CD4-positive, alpha-beta T cell treated with Interleukin-15 for 4 hours (primary cell): ENCODE results near the gene C11orf42.

Experiments
- DNase-seq: peaks from one replicate; pipeline ENCODE4 v3.0.0-alpha.2; 2020; ENCODE audit warnings: low spot score

Gene C11orf42, protein sequence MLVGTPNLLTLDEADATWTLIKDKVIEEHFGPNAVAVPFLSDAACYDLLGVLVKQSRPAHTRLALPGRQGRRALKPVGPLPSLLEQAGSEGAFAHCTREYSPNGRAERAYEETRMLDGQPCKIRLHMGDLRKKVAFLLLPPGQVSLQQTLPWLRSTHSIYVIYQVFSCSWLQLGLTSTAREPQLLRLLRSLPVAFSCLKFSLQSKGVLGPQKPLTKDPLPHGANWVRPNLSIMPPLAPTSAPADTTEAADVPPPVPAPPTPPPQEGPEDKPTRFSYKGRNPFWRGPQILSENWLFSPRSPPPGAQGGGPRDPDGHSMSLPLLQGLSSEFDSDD

DNA sequence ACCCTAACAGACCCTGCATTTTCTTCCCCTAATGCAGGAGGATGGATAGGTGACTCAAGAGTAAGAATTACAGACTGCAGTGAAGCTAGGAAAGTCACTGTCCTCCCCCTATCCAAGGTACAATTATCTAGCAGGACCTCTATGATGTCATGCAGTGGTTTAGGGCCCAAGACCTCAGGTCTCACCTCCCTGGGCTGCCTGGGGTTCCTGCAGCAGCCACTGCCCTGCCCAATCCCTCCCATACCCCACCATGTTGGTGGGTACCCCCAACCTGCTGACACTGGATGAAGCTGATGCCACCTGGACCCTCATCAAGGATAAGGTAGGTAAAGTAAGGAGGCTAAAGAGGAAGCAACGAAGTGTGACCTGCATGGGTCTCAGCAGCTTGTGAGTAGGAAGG, at the start of gene C11orf42:
C11orf42 (plus strand) TSS at position 192 of the 400 bp plus-strand sequence; CDS start at position 251, 59 bp downstream.
- DNase-seq, result no peak

DNA sequence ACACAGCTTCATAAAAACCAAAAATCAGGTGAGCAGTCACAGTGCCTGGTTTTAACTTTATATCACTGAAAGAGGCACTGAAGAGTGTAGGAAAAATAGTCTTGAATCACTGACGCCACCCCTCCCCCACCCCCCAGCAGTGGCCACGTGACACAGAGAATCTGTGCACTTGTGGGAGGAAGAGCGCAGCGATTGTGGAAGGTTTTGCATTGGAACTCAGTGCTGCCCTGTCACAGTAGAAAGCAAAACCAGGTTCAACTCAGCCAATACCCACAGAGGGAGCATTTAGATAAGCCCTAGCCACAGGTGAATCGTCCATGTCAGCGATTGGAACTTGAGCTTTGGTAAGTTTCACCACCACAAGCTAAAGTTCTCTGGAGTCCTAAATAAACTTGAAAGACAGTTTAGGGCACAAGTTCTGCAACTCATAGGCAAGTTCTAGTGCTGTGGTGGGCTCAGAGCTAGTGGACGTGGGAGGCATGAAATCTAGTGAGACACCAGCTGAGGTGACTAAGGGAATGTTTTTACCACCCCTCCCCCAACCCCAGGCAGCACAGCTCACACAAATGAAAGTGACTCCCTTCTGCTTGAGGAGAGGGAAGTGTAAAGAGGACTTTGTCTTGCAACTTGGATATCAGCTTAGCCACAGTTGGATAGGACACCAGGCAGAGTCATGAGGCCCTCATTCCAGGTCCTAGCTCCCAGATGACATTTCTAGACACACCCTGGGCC, 48.6 kb upstream of the C11orf42 start:
- no peak for DNase-seq

DNA sequence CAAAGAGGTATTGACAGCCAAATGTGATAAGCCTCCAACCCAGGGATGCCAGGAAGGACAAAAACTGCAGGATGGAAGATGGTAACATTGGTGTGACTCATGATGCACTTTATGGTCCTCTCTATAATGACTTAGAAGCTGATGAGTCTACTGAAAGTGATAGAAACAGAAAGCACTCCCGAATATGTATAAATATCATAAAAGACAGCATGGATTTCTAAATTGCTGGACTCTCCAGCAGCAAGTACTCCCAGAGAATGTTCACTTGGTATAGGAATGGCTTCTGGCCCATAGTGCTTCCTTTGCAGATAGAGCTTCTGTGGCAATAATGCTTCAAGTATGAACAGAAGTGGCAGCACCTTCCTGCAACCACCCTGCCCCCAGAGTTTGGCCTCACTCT, 35.1 kb upstream of the C11orf42 start, which contains the start of gene OR52B2:
OR52B2 (minus strand) TSS at position 101 of the 400 bp plus-strand sequence; CDS start at position 101, 0 bp downstream.
- no peak for DNase-seq

DNA sequence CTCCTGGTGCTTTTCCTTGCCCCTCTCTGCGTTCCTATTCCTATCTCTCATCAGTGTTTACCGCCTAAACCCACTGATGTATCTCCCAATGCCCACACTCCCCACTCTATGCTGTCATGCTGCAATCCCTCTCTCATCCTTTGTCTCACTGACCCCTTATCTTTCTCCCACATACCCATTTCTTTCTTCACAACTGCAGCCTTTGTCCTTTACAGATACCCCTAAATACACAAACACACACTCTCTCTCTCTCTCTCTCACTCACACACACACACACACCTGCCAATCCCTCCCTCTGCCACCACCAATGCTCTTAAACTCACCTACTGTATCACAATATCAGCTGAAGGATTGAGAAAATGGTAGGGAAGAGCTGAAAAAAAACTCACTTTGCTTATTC, 29.9 kb upstream of the C11orf42 start:
- DNase-seq, result no peak

DNA sequence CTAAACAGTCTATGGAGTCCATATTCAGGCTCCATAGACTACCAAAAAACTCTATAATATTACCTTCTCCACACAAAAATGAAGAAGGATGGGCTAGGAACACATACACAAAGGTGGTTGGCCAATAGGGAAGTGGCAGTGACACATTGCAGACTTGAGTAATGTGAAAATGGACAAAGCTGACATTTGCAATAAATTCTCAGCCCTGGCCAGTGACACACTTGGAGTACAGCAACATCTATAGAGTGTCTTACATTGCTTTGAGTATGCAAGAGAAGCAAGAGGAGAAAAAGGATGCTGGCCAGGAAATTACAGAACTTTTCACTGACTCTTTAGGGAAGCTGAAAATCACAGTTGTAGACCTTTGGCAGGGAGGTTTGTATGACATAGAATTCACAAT, 13.6 kb upstream of the C11orf42 start:
- DNase-seq, result no peak

DNA sequence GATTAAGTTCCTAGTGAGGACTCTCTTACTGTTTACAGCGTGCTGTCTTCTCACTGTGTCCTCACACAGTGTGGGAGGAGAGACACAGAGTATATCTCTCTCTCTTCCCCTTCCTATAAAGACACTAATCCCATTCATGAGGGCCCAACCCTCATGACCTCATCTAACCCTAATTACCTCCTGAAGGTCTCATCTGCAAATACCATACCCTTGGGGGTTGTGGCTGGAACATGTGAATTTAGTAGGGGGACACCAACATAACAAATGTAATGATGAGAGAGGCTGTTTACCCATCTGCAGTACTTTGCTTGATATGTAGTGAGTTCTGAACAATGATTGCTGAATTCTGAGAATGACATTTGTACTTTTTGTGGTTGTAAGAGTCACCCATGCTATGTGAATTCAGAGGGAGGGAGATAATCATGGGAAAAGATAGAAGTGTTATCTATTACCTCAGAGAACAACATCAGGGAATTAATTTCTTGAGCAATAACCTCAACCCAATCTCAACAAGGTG, 11.2 kb upstream of the C11orf42 start:
- DNase-seq, result no peak

DNA sequence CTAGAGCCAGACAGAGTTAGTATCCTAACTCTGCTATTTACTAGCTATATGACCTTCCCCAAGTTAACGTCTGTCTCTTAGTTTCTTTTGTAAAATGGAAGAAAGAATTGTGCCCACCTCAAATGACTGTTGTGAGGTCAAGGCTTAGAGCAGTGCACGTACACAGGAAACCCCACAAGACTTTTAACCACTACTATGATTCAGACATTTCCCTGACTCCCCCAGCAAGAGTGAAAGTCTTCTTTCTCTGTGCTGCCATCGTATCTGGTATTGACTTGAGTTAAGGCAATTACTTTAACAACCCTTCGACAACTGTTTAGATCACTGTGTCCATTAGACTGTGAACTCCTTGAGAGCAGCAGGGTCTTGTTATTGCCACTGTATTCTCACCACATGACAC, 9.0 kb upstream of the C11orf42 start:
- DNase-seq, result peak; percentile 13

DNA sequence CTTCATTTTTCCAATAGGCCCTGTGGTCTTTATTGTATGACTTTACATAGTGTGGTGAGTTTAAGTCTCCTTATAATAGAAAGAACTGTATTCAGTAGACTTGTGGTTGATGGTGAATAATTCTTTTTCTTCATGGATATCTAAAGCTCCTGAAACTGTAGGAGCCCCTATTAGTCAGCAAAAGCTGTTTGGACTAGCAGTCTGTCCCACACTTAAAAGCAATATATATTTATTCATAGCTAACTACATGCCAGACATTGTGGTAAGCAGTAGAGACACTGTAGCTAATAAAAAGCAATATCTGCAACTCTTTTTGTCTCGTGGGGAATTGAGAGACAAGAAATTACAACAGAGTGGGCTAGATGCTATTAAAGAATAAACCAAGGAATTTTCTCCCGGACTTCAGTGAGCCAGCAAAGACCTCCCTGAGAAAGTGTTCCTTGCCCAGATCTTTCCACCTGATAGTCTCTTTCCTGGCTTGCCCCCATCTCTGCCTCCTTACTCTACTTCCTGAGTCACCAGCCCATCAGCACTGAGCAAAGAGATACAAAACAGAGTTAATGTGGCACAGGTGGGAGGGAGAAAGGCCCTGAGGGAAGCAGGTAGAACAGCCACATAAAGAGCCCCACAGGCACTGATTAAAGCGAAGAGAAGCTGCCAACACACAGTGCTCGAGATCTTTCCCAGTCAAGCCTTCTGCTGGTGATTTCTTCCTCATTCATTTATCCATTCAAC, 7.7 kb upstream of the C11orf42 start:
- DNase-seq, result no peak

DNA sequence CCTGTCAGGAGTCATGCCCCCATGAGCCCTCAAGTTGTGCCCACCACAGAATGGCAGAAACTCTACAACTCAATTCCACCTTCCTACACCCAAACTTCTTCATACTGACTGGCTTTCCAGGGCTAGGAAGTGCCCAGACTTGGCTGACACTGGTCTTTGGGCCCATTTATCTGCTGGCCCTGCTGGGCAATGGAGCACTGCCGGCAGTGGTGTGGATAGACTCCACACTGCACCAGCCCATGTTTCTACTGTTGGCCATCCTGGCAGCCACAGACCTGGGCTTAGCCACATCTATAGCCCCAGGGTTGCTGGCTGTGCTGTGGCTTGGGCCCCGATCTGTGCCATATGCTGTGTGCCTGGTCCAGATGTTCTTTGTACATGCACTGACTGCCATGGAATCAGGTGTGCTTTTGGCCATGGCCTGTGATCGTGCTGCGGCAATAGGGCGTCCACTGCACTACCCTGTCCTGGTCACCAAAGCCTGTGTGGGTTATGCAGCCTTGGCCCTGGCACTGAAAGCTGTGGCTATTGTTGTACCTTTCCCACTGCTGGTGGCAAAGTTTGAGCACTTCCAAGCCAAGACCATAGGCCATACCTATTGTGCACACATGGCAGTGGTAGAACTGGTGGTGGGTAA, 6.1 kb upstream of the C11orf42 start, which contains the start of gene OR52W1:
OR52W1 (plus strand) TSS at position 51 of the 637 bp plus-strand sequence; CDS start at position 51, 0 bp downstream.
- DNase-seq, result no peak

DNA sequence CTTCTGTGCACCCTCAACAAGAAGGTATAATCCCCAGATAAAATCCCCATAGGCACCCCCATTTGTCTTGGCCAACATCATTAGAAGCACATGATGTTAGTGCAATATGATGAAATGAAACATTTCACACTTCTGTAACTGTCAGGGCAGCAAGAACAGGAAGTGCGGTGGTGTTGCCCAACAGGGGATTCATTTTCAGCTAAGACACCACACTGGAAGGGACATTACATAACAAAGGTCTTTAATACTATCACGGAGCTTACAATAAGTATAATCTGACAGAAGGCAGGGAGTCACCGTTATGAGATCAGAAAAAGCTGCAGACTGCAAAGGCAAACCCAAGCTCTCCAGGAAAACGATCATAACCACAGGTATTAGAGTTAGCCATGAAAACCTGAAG, 4.4 kb upstream of the C11orf42 start:
- peak; percentile 21 for DNase-seq

DNA sequence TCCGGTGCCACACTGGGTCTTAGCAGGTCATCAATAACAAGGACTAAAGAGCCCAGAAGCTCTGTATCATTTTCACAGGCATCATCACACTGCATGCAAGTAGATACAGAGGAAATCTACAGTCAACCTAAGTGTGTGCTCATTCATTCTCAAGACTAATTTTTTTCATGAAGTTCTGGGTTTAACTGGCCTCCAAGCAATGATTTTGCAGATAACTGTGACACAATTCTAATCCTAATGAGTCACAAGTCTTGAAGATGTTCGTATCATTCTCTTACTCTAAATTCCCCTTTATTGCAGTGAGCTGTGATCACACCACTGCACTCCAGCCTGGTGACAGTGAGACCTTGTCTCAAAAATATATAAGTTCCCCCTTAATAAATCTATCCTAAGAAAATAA, 3.9 kb upstream of the C11orf42 start:
- no peak for DNase-seq

DNA sequence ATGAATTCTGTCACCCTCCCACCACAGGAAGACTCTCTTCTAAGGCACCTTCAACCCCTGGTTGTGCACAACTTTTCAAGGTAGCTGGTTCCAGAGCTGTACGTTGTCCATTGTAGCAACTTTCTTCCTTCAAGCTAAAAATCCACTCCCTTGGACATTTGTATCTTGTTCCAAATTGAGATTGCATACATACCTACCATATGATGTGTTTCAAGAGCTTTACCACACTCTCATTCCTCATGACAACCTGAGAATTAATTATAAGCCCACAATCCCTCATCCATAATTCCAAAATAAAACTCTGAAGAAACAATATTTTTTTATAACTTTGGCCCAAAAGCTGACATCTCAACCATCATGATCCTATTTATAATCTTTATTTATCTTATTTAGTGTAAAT, 3.3 kb upstream of the C11orf42 start:
- DNase-seq, result no peak

DNA sequence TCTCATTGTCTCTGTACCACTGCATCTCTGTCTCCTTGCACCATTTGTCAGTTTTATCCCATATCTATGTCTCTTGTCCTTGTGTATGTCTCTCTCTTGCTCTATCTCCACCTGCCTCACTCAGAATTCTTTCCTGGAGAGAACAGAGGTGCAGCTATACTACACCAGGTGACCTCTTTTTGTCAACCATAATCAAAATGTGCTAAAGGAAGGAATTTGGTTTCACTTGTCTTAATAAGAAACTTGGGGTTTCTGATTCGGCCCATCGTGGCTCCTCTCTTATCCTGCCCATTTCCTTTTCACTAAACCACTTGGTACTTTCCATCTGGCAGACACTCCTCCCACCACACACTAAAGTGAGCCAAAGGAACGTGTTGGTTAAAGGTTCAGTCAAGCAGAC, 2.0 kb upstream of the C11orf42 start:
- DNase-seq, result peak; percentile 32

DNA sequence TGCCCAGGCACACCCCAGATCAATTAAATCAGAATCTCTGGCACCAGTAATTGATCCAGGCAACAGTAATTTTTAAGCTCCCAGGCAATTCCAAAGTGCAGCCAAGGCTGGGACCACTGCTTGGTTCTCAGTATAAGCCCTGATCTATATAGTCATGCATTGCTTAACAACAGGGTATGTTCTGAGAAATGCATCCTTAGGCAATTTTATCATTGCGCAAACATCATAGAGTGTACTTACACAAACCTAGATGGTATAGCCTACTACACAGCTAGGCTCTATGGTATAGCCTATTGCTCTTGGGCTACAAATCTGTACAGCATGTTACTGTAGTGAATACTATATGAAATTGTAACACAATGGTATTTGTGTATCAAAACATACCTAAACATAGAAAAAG, 651 bp upstream of the C11orf42 start:
- no peak for DNase-seq

DNA sequence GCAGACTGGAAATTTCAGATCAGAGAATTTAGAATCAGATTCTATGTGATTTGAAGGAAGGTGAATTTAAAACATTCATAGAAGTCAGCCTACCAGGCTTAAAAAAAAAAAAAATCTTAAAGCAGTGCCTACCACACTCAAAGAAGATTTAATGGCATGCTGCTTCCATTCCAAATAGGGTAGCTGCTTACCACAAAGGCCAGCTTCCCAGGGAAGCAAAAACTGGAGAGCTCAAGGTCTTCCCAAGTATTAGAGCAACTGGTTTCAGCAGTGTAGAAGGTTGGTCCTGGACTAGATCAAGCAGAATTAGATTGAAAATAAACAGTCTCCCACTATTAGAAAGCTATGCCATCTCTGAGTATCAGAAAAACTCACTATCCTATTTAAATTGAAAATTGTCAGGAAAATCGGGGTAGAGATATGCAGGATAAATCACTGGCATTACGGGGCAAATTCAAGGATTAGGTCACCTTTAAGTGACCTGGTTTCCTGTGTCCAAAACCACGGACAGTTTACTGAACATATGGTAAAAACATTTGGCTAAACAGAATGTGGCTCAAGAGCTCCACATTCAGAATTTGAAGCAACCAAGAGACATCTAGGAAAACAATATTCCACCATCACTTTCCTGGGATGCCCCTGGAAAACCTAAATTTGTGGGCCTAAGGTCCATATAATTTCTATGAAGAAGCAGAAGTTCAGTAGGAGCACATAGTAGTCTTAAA, 1.3 kb downstream of the C11orf42 start:
- no peak for DNase-seq

DNA sequence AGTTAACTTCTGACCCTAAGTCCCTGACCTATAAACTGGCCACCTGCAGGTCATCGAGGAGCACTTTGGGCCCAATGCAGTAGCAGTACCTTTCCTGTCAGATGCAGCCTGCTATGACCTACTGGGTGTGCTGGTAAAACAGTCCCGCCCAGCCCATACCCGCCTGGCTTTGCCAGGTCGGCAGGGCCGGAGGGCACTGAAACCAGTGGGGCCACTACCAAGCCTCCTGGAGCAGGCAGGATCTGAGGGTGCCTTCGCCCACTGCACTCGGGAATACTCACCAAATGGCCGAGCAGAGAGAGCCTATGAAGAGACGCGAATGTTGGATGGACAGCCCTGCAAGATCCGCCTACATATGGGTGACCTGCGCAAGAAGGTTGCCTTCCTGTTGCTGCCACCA, 4.4 kb downstream of the C11orf42 start:
- no peak for DNase-seq

DNA sequence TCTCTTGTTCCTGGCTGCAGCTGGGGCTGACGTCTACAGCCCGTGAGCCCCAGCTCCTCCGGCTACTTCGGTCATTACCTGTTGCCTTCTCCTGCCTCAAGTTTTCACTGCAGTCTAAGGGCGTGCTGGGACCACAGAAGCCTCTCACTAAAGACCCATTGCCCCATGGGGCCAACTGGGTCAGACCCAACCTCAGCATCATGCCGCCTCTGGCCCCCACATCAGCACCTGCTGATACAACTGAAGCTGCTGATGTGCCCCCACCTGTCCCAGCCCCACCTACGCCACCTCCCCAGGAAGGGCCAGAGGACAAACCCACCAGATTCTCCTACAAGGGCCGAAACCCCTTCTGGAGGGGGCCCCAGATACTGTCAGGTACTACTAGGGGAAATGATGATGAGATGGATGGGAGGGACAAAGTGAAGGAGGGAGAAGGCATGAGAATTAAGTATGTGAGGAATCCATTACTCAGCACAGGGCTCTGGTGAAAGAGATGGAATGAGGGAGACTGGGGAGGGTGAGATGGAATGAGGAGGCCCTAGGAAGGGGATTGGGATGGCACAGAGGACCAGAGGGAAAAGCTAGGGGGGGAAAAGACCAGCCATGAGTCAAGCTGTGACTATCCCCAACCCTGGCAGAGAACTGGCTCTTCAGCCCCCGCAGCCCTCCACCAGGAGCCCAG, 5.1 kb downstream of the C11orf42 start:
- no peak for DNase-seq

DNA sequence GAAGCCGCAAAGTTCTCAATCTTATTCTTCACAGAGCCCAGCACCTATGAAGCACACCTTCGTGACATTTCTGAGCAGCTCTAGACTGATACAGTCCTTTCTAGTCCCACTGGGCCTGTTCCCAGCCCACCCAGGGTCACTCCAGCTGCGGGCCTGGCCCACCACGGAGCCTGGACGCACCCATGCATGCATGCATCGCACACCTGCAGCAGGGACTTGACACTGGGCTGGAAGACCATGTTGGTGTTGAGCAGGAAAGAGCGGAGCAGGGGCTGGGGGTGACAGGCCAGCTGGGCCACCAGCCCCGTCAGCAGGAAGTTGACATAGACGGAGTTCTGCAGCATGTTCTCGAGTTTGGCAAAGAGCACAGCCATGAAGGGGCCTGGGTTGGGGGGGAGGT, 9.2 kb downstream of the C11orf42 start:
- DNase-seq, result no peak

DNA sequence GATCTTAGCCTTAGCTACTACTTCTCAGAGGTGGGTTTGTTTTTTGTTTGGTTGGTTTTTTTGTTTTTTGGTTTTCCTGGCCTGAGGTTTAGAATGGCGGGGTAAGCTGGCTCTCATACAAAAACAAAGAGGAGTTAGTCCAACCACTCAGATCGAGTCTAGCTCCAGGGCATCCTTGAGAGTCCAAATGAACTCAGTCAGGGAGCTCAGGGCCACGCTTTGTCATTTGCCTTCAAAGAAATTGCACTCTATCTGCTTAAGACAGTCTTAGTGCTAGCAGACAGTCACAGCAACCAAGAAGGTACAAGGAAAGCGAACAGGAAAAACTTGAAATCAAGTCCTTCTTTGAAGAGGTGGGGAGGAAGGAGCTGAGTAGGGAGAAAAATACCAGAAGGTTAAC, 11.1 kb downstream of the C11orf42 start:
- no peak for DNase-seq

DNA sequence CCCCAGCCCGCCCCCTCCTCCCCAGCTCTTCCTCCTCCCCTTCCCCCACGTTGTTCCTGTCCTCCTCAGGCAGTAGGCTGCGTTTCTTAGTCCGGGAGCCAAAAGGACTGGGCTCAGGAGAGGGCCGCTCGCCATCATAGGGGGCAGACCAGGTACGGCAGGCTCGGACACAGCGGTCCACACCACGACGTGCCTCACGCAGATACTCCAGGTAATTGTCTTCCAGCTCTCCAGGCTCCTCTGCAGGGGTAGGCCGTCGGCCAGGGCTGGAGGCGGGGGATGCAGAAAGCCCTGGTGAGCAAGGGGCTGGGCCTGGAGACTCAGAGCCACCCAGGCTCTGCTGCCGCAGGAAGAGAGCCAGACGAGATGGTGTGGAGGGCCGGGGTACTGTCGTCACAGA, 12.4 kb downstream of the C11orf42 start:
- no peak for DNase-seq

DNA sequence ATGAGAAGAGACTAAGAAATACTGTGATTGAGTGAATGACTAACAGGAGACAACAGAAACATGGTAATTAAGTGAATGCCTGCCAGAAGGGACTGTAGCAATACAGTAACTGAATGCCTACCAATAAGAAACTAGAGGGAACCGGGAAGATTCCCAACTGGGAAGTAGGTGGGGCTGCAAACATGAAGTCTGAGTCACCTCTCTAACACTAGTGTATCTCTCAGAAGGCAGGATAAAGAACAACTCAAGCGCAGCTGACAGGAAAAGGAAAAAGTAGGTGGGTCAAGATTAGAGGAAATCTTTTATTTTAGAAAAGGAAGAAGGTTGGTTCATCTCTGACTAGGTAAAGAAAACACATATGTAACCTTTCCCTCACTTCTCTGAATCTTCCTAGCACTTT, 14.0 kb downstream of the C11orf42 start:
- no peak for DNase-seq
